ENCODE data around the gene TIPRL. TPM values are rescaled to one million over a fixed set of nuclear protein-coding genes. Genes with fewer than 3 reads are reported as not detected.

Gene TIPRL
- total RNA-seq, 1 donor from 2014 or later = 31.9 TPM

Small RNA genes within 50 kb of the gene (small RNA-seq; reads per million reads assigned to genes)
- gene AL021397.1 (ENCODE audit: low replicate concordance) = not detected

Other genes with a start within 250 kb of the TIPRL start
- 67.0 TPM for gene DCAF6, start 242.3 kb upstream of the TIPRL start, total RNA-seq
- gene MPC2, start 241.9 kb upstream of the TIPRL start, total RNA-seq = 30.7 TPM
- gene GPR161, start 42.0 kb upstream of the TIPRL start, total RNA-seq = 11.5 TPM
- 32.8 TPM for gene SFT2D2, start 47.0 kb downstream of the TIPRL start, total RNA-seq
- 1.9 TPM for gene TBX19, start 101.9 kb downstream of the TIPRL start, total RNA-seq